ENCODE measurements around the gene FBXO28. TPM values are rescaled to one million over a fixed set of nuclear protein-coding genes. Genes with fewer than 3 reads are reported as not detected.
A peak's percentile ranks its signal among the peaks of the same experiment; 100 is the strongest.

FBXO28 gene
- total RNA-seq, 1 donor from 2014 or later: 30.4 TPM

GRCh38 chr1:224159541-224159940 lies 45.6 kb downstream of the FBXO28 start:
- peaks cover 2% of the 10 kb centered on the region for H3K9me3 Mint-ChIP-seq
- peaks cover 49% of the 10 kb centered on the region for H3K36me3 Mint-ChIP-seq (ENCODE audit: low read depth)
- intact Hi-C loops (cut with micrococcal nuclease): no loop called here
- ChIA-PET POLR2A (interaction anchor here (0.9 kb wide), 1 partner anchor 10 kb away, joined by 3 read pairs; no protein-coding TSS in a partner anchor), CTCF (no interaction called here)
- no peak overlapping the region for H3K4me3 Mint-ChIP-seq
- no peaks in the 10 kb centered on the region for H3K27me3 Mint-ChIP-seq
- no peak for DNase-seq
- TF ChIP-seq CTCF (IDR thresholded peaks at IDR 0.05): no peak
- no peak for ATAC-seq (ENCODE audit: low read depth)
- no peaks in the 10 kb centered on the region for H3K4me1 Mint-ChIP-seq
- no peak overlapping the region for H3K27ac Mint-ChIP-seq

DNA sequence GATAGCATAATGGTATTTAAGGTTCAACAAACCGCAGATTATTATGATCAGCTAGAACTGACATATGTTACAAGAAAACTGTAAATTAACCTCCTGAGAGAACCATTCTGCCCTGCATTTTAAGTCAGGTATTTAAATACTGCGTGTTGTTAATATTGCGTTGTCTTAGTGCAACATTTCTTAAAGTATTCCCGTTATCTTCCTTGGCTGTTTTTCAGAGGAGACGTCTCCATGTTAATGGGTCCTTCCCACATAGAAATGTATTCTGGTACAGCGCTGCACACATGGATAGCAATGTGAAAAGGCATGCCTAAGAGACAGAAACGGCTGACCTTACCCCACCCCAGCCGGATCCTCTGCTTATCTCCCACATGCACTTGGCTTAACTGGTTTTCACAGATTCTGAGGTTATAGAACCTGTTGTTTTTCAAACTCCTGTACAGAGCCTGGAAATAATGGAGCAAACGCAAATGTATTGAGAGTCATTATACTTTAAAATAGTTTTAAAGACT lies 46.3 kb downstream of the FBXO28 start:
- Mint-ChIP-seq H3K4me1 (peaks cover 2% of the 10 kb centered on the region), H3K27ac (no peak overlapping the region), H3K27me3 (no peaks in the 10 kb centered on the region), H3K36me3 (ENCODE audit: low read depth) (peaks cover 49% of the 10 kb centered on the region), H3K9me3 (peaks cover 2% of the 10 kb centered on the region), H3K4me3 (no peak overlapping the region)
- no peak for DNase-seq
- POLR2A ChIA-PET: no interaction called here
- CTCF ChIA-PET: no interaction called here
- intact Hi-C loops (cut with micrococcal nuclease): no loop called here
- ATAC-seq (ENCODE audit: low read depth): no peak
- TF ChIP-seq CTCF (IDR thresholded peaks at IDR 0.05): no peak

- intact Hi-C loops (cut with micrococcal nuclease): no loop called here
- no peak for TF ChIP-seq CTCF (IDR thresholded peaks at IDR 0.05)
- ChIA-PET CTCF (interaction anchor here (1.2 kb wide), 1 partner anchor 11 kb away, joined by 3 read pairs; no protein-coding TSS in a partner anchor), POLR2A (interaction anchor here (0.6 kb wide), 1 partner anchor 246 kb away, joined by 3 read pairs; no protein-coding TSS in a partner anchor)
- ATAC-seq (ENCODE audit: low read depth): no peak
- Mint-ChIP-seq H3K27me3 (no peaks in the 10 kb centered on the region), H3K36me3 (ENCODE audit: low read depth) (peaks cover 29% of the 10 kb centered on the region), H3K9me3 (peaks cover 2% of the 10 kb centered on the region), H3K27ac (no peak overlapping the region), H3K4me3 (no peak overlapping the region), H3K4me1 (peaks cover 2% of the 10 kb centered on the region)
- no peak for DNase-seq
Measured at GRCh38 chr1:224162768-224163167, 48.9 kb downstream of the FBXO28 start.

- no peak for TF ChIP-seq CTCF (IDR thresholded peaks at IDR 0.05)
- ATAC-seq (ENCODE audit: low read depth): no peak
- ChIA-PET POLR2A (no interaction called here), CTCF (no interaction called here)
- DNase-seq: no peak
- Mint-ChIP-seq H3K4me1 (peaks cover 2% of the 10 kb centered on the region), H3K4me3 (no peak overlapping the region), H3K27ac (no peak overlapping the region), H3K36me3 (ENCODE audit: low read depth) (peaks cover 23% of the 10 kb centered on the region), H3K27me3 (no peaks in the 10 kb centered on the region), H3K9me3 (peaks cover 2% of the 10 kb centered on the region)
- intact Hi-C loops (cut with micrococcal nuclease): no loop called here
Measured at GRCh38 chr1:224163311-224163710, 49.4 kb downstream of the FBXO28 start.

DNA sequence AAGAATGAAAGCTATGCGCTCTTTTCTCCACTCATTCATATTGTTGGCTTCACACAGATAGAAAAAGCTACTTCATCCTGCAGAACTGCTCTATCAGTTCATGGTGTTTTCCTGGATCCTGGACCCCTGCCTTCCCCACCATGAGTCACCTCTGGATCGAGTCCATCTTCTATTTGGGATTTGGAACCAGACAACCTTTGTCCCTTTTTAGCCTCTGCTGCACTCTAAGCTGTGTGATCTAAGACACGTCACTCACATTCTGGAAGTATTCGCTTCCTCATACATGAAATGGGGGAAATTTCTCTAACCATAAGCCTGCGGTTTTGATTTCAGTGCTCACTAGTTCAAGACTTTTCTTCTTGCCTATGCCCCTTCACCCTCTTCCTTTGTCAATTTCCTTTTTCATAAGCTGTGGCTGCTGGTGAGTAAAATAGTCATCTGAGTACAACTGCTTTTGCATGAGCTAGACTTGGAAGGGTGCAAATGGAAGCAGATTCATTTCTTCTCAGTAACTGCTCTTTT lies 55.0 kb downstream of the FBXO28 start:
- Mint-ChIP-seq H3K4me1 (peaks cover 35% of the 10 kb centered on the region), H3K27ac (peak overlapping the region; percentile 8), H3K4me3 (peak overlapping the region; percentile 5), H3K9me3 (peaks cover 2% of the 10 kb centered on the region), H3K36me3 (ENCODE audit: low read depth) (no peaks in the 10 kb centered on the region), H3K27me3 (no peaks in the 10 kb centered on the region)
- peak; percentile 89 for ATAC-seq (ENCODE audit: low read depth)
- CTCF ChIA-PET: interaction anchor here (0.8 to 2.1 kb wide), 6 partner anchors 14 to 1836 kb away, joined by 3 to 7 read pairs (median 4); partner anchors contain the start of gene DEGS1
- intact Hi-C loops (cut with micrococcal nuclease): loop anchor here (1.0 to 5.0 kb wide), 4 partner anchors 13 to 161 kb away; partner anchors contain the start of gene NVL
- DNase-seq: no peak
- TF ChIP-seq CTCF (IDR thresholded peaks at IDR 0.05): no peak
- POLR2A ChIA-PET: interaction anchor here (0.7 to 4.9 kb wide), 14 partner anchors 10 to 323 kb away, joined by 3 to 59 read pairs (median 3); partner anchors contain the start of genes DEGS1, FBXO28 and NVL

Data from activated B cell treated with CpG ODN at 0.5 μM for 24 hours (primary cell).